Trophoblast cell (in vitro differentiated cells and primary cell): ENCODE results near the gene WRAP73.

Experiments
- DNase-seq, 2 donors: peaks; one replicate each; pipeline ENCODE4 v3.0.0-alpha.2; 2016
- H2AFZ ChIP-seq: 2 replicates; pipeline ENCODE4 v1.6.1; 2013; ENCODE audit warnings: low read length, moderate library complexity, mild to moderate bottlenecking; ENCODE audit not compliant: insufficient read depth, poor library complexity
- H2AK5ac ChIP-seq: 2 replicates; pipeline ENCODE4 v1.6.1; 2013; ENCODE audit warnings: mild to moderate bottlenecking, low read length
- H2BK120ac ChIP-seq: 2 replicates; pipeline ENCODE4 v1.6.1; 2013; ENCODE audit warnings: low read length, mild to moderate bottlenecking, moderate library complexity; ENCODE audit not compliant: insufficient read depth, poor library complexity
- H2BK12ac ChIP-seq: 2 replicates; pipeline ENCODE4 v1.6.1; 2013; ENCODE audit warnings: mild to moderate bottlenecking, low read length, moderate library complexity
- H2BK5ac ChIP-seq: 2 replicates; pipeline ENCODE4 v1.6.1; 2013; ENCODE audit warnings: low read length, low read depth, moderate library complexity, mild to moderate bottlenecking; ENCODE audit not compliant: poor library complexity
- H3K14ac ChIP-seq: 2 replicates; pipeline ENCODE4 v1.6.1; 2013; ENCODE audit warnings: mild to moderate bottlenecking, low read length
- H3K18ac ChIP-seq: 2 replicates; pipeline ENCODE4 v1.6.1; 2013; ENCODE audit warnings: mild to moderate bottlenecking, low read length
- H3K23ac ChIP-seq: 2 replicates; pipeline ENCODE4 v1.6.1; 2013; ENCODE audit warnings: low read length
- H3K27ac ChIP-seq: 2 replicates; pipeline ENCODE4 v1.5.1; 2013; ENCODE audit warnings: low read depth, mild to moderate bottlenecking, inconsistent platforms, low read length, moderate library complexity
- H3K27me3 ChIP-seq: 2 replicates; pipeline ENCODE4 v1.6.1; 2013; ENCODE audit warnings: inconsistent platforms, mild to moderate bottlenecking, low read length, moderate library complexity; ENCODE audit not compliant: insufficient read depth
- H3K36me3 ChIP-seq, 2 experiments: 1 replicate in 1 of 2; 2 replicates in 1 of 2; pipeline ENCODE4 v1.6.1; 2013; ENCODE audit warnings: low read length in 2 of 2, mild to moderate bottlenecking in 2 of 2, moderate library complexity in 1 of 2; ENCODE audit not compliant: insufficient read depth in 2 of 2, control insufficient read depth in 1 of 2
- H3K4ac ChIP-seq: 2 replicates; pipeline ENCODE4 v1.6.1; 2013; ENCODE audit warnings: low read depth, mild to moderate bottlenecking, low read length, moderate library complexity
- H3K4me1 ChIP-seq, 2 experiments: 1 replicate in 1 of 2; 2 replicates in 1 of 2; pipeline ENCODE4 v1.6.1; 2013; ENCODE audit warnings: low read length in 2 of 2, mild to moderate bottlenecking in 2 of 2, moderate library complexity in 1 of 2; ENCODE audit not compliant: insufficient read depth in 2 of 2, control insufficient read depth in 1 of 2
- H3K4me2 ChIP-seq: 2 replicates; pipeline ENCODE4 v1.6.1; 2013; ENCODE audit warnings: inconsistent platforms, mild to moderate bottlenecking, low read length, moderate library complexity
- H3K4me3 ChIP-seq: 2 replicates; pipeline ENCODE4 v1.5.1; 2013; ENCODE audit warnings: mild to moderate bottlenecking, low read depth, low read length, inconsistent platforms
- H3K79me1 ChIP-seq: one replicate; pipeline ENCODE4 v1.6.1; 2013; ENCODE audit warnings: low read length
- H3K79me2 ChIP-seq: 2 replicates; pipeline ENCODE4 v1.6.1; 2013; ENCODE audit warnings: low read length, mild to moderate bottlenecking; ENCODE audit not compliant: control insufficient read depth, insufficient read depth, poor library complexity
- H3K9ac ChIP-seq: 2 replicates; pipeline ENCODE4 v1.6.1; 2013; ENCODE audit warnings: mild to moderate bottlenecking, low read length
- H3K9me3 ChIP-seq: 2 replicates; pipeline ENCODE4 v1.6.1; 2013; ENCODE audit warnings: low read depth, mild to moderate bottlenecking, control low read depth, inconsistent platforms, low read length; ENCODE audit not compliant: insufficient read depth
- H4K12ac ChIP-seq: 2 replicates; pipeline ENCODE4 v1.6.1; 2013; ENCODE audit warnings: low read depth, mild to moderate bottlenecking, low read length, moderate library complexity
- H4K8ac ChIP-seq: 2 replicates; pipeline ENCODE4 v1.6.1; 2013; ENCODE audit warnings: low read depth, mild to moderate bottlenecking, low read length, moderate library complexity
- H4K91ac ChIP-seq: one replicate; pipeline ENCODE4 v1.6.1; 2013; ENCODE audit warnings: low read depth, mild to moderate bottlenecking, low read length, moderate library complexity
- WGBS: extraction: QIAGEN DNeasy Blood & Tissue Kit; methylation state at CpG from one replicate; pipeline ENCODE4 v1.1.7; 2013; ENCODE audit warnings: missing lambda C conversion rate; ENCODE audit not compliant: insufficient read length, insufficient coverage; ENCODE audit errors: extremely low coverage; 5-methylcytosine and 5-hydroxymethylcytosine counted together

WRAP73 gene

DNA sequence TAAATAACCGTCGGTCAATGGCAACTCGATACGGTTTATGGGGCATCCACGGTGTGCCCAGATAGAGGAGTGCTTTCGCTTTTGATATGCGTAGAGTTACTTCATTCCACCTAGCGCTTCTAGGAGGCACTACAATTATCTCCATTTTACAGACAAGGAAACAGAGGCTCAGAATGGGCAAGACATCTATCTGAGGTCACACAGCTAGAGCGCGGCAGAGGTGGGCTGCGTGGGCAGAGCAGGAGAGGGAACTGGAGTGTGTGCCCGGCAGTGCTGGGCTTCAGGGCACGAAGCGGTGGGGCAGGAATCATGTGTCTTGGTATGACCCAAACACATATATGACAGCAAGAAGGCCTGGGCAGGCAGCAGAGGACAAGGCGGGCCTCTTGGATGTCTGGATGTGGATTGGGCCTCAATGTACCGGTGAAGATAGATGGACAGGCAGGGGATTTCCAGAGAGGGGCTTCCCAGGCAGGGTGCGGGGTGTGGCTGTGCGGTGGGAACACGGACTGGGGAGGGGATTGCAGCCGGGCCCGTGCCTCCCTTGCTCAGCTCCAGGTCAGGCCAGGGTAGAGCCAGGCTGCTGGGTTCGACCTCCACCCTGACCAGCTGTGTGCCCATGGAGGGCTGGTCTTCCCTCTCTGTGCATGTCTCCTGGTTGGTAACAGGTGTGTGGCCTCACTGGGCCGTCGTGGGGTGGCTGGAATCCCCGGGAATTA lies 23.6 kb upstream of the WRAP73 start:
- no peak for DNase-seq
- Histone ChIP-seq H3K4me3 (no peak overlapping the region), H2BK12ac (no peak overlapping the region), H3K4me1 (peaks cover 9 to 10% of the 10 kb centered on the region in 2 experiments), H3K9me3 (peaks cover 3% of the 10 kb centered on the region), H2AFZ (no peak overlapping the region), H3K4me2 (no peak overlapping the region), H2BK5ac (no peak overlapping the region), H3K36me3 (no peaks in the 10 kb centered on the region), H3K27me3 (no peaks in the 10 kb centered on the region), H4K91ac (no peak overlapping the region), H3K23ac (no peak overlapping the region), H2BK120ac (no peak overlapping the region), H3K14ac (no peak overlapping the region), H3K27ac (no peak overlapping the region), H3K9ac (no peak overlapping the region), H4K8ac (no peak overlapping the region), H2AK5ac (no peak overlapping the region), H4K12ac (no peak overlapping the region), H3K18ac (no peak overlapping the region), H3K79me1 (no peaks in the 10 kb centered on the region), H3K79me2 (no peaks in the 10 kb centered on the region), H3K4ac (no peak overlapping the region)
- WGBS = no CpG with 5 or more reads among the region's 25 CpGs

DNA sequence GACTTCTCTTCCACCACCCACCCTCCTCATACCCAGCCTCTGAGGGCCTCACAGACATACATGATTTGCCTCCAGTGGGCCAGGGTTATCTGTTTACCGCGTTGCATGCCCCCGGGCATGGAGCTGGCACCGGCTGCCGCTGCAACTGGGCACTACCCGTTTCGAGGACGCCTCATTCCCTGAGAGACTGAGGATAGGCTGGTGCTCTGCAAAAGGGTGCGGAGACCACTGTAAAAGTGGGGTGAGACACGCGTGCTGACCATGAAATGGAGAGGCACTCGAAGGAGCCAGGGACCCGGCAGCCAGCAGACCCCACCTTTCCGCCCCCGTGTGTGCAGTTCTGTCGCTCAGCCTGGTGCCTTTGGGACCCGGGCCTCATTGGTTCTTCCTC lies 23.1 kb upstream of the WRAP73 start:
- no peak overlapping the region for H3K4ac ChIP-seq
- no CpG with 5 or more reads among the region's 17 CpGs for WGBS
- no peak overlapping the region for H2AK5ac ChIP-seq
- H4K12ac ChIP-seq = no peak overlapping the region
- H3K14ac ChIP-seq = no peak overlapping the region
- H3K4me2 ChIP-seq = no peak overlapping the region
- H3K79me1 ChIP-seq = no peaks in the 10 kb centered on the region
- no peaks in the 10 kb centered on the region for H3K27me3 ChIP-seq
- no peak overlapping the region for H2BK120ac ChIP-seq
- no peak overlapping the region for H3K23ac ChIP-seq
- H3K27ac ChIP-seq = no peak overlapping the region
- H4K8ac ChIP-seq = no peak overlapping the region
- no peak overlapping the region for H3K4me3 ChIP-seq
- no peak for DNase-seq
- no peaks in the 10 kb centered on the region for H3K36me3 ChIP-seq
- H2AFZ ChIP-seq = no peak overlapping the region
- peaks cover 3% of the 10 kb centered on the region for H3K9me3 ChIP-seq
- H3K79me2 ChIP-seq = no peaks in the 10 kb centered on the region
- H2BK5ac ChIP-seq = no peak overlapping the region
- no peak overlapping the region for H3K18ac ChIP-seq
- H4K91ac ChIP-seq = no peak overlapping the region
- H3K4me1 ChIP-seq = peaks cover 7 to 9% of the 10 kb centered on the region in 2 experiments
- no peak overlapping the region for H2BK12ac ChIP-seq
- H3K9ac ChIP-seq = no peak overlapping the region

DNA sequence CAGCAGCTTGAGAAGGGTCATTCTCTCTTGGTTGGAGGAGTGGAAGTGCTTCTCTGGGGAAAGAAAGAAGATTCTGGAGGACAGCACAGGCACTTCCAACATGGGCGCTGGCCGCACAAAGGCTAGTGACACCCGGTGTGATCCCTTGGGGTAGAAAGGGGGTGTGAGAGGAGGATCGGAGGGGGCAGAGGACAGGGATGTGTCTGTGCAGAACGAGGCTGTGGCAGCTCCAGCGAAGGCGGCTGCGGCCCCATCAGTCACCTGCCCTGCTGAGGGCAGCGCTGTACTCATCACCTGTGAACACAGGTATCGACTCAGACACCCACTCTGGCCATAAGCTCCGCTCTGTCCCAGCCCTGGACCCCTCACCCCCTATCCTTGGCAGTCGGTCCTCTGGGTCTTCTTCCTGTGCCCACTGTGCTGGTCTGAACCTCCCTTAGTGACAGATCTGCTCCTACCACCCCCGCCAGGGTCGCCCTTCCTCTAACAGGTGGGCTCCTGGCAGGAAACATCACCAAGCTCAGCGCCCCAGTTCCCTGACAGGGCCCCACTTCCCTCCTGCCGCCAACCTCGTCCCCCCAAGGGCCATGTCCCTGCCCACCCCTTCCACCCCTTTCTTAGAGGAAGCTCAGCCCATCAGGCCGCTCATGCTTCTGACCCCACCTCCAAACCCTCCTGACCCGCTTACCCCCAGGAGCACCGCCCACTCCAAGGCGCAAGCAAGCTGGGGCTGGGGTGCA lies 22.5 kb upstream of the WRAP73 start:
- H2AK5ac ChIP-seq = no peak overlapping the region
- H3K4me3 ChIP-seq = no peak overlapping the region
- no peak overlapping the region for H2BK12ac ChIP-seq
- no peak overlapping the region for H3K27ac ChIP-seq
- no peaks in the 10 kb centered on the region for H3K79me1 ChIP-seq
- H4K8ac ChIP-seq = no peak overlapping the region
- H3K9me3 ChIP-seq = peaks cover 3% of the 10 kb centered on the region
- no peak for DNase-seq
- no peak overlapping the region for H3K9ac ChIP-seq
- H4K12ac ChIP-seq = no peak overlapping the region
- no peak overlapping the region for H3K18ac ChIP-seq
- no peak overlapping the region for H2BK120ac ChIP-seq
- H3K23ac ChIP-seq = no peak overlapping the region
- H3K4ac ChIP-seq = no peak overlapping the region
- no peaks in the 10 kb centered on the region for H3K36me3 ChIP-seq
- peaks cover 7 to 9% of the 10 kb centered on the region in 2 experiments for H3K4me1 ChIP-seq
- H3K27me3 ChIP-seq = no peaks in the 10 kb centered on the region
- H3K4me2 ChIP-seq = no peak overlapping the region
- H3K79me2 ChIP-seq = no peaks in the 10 kb centered on the region
- no CpG with 5 or more reads among the region's 21 CpGs for WGBS
- no peak overlapping the region for H3K14ac ChIP-seq
- H4K91ac ChIP-seq = no peak overlapping the region
- no peak overlapping the region for H2AFZ ChIP-seq
- H2BK5ac ChIP-seq = no peak overlapping the region

DNA sequence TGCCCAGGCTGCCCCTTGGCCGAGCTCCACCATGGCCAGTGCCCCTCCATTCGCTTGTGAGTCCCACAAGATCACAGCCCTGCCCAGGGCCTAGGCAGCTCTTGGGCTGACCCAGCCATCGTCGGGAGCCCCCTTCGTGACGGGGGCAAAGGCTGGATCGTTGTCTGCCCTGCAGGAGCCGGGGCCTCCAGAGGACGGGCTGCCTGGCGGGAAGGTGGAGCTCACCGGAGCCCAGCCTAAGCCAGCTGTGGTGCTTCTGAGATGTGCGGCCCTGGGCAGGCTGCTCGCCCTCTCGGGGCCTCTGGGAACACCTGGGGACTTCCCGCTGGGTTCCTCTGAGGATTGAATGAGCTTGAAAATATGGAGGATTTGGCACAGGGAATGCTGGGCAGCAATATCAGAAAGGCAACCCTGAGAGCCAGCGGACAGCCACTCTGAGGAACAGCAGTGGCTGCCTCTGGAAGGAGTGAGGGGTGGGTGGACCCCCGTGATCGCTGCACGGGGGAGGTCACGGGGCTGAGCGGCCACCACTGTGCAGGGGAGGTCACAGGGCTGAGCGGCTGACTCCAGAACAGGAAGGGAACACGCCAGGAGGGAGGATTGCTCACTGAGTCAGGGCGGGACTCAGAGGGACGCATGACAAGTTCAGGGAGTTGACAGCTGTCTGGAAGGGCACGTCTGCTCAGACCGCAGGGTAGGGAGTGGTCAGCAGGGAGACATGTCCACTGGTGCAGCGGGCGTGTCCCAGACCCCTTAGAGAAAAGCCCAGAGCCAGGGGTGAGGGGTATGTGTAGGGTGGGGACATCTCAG lies 21.7 kb upstream of the WRAP73 start:
- H3K9me3 ChIP-seq = peaks cover 3% of the 10 kb centered on the region
- H2BK5ac ChIP-seq = no peak overlapping the region
- no peaks in the 10 kb centered on the region for H3K79me1 ChIP-seq
- no peak overlapping the region for H2BK120ac ChIP-seq
- H4K12ac ChIP-seq = no peak overlapping the region
- no peaks in the 10 kb centered on the region for H3K36me3 ChIP-seq
- H3K23ac ChIP-seq = no peak overlapping the region
- no peak overlapping the region for H3K27ac ChIP-seq
- no peak overlapping the region for H2AFZ ChIP-seq
- peak; percentile 32 to 69 for DNase-seq
- peaks cover 7 to 9% of the 10 kb centered on the region in 2 experiments for H3K4me1 ChIP-seq
- no CpG with 5 or more reads among the region's 29 CpGs for WGBS
- no peak overlapping the region for H3K9ac ChIP-seq
- no peak overlapping the region for H3K4ac ChIP-seq
- H3K79me2 ChIP-seq = no peaks in the 10 kb centered on the region
- no peaks in the 10 kb centered on the region for H3K27me3 ChIP-seq
- no peak overlapping the region for H2BK12ac ChIP-seq
- no peak overlapping the region for H4K91ac ChIP-seq
- H4K8ac ChIP-seq = no peak overlapping the region
- H2AK5ac ChIP-seq = no peak overlapping the region
- H3K4me2 ChIP-seq = no peak overlapping the region
- H3K14ac ChIP-seq = no peak overlapping the region
- no peak overlapping the region for H3K18ac ChIP-seq
- no peak overlapping the region for H3K4me3 ChIP-seq
